HG03571 (cell line): ENCODE results near the gene ARHGAP28.

Experiments
- ATAC-seq: cut with Tn5 transposase; IDR thresholded peaks from one replicate; pipeline ENCODE4 v1.9.1; 2021; ENCODE audit not compliant: unreplicated experiment

Gene ARHGAP28

DNA sequence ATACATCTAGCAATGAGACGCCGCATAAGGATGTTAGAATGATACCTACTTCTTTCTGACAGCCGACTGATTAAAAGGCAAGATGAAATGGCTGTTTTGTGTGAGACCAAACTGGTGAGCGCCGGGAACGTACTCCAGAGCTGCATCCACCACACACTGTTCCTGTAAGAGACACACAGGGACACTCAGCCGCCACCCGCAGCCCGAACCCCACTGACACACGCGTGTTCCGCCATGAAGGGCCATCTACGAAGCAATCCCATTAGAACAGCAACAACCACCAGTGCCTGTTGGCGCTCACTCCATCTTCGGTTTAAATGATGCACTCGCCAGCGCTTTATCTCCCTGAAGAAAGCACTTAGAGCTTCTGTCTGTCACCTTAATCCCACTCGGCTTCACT is 225.8 kb downstream of the ARHGAP28 start:
- no peak for ATAC-seq

DNA sequence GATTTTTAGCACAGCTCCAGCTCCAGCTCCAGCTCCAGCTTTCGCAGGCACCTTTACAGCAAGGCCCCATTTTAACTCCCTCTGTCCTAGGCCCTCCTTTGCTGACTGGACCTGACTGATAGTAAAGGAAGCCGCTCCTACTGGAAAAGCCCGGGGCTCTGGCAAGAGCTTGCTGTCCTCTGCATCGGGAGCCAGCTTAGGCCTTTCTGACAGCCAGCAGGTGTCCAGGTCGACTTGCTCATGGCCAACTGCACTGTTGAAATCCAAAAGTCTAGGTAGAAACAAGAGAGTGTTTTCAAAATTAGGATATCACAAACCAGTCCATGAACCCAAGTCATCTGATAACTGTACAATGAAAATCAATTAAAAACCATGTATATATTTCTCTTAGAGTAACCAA is 227.0 kb downstream of the ARHGAP28 start:
- no peak for ATAC-seq

DNA sequence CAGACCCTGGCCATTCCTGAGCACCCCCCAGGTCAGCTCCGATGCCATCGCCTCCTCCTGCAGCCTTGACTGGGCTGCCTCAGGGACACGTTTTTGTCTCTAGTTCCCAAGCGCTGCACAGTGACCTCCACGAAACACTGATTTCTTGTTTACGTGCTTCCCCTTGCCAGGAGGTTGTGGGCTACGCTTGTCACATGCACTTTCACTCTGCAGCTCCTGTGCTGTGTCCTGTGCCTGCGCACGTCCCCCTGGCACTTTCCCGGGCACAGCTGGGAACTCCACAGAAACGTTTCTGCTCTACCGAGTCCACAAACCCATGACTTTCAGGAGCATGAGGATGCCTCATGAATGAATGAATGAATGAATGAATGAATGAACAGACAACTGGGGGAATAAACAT is 227.5 kb downstream of the ARHGAP28 start:
- ATAC-seq, result no peak

DNA sequence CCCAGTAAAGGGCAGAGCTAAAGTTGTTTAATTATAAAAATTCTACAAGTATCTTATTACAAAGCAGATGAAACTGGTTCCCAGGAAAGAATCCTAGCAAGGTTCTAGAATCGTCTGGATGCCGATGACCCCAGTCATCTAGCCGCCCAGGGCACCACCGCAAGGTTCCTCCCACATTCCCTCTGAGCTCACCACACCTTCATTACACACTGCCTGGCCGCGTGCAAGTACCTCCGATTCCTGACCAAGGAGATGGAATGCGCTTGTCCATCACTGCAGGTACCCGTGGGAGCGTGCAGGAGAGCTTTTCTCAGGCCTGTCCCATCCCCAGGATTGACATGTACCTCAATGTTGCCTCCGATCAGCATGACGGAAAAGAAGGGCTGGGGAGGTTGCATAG is 229.6 kb downstream of the ARHGAP28 start:
- ATAC-seq, result no peak

DNA sequence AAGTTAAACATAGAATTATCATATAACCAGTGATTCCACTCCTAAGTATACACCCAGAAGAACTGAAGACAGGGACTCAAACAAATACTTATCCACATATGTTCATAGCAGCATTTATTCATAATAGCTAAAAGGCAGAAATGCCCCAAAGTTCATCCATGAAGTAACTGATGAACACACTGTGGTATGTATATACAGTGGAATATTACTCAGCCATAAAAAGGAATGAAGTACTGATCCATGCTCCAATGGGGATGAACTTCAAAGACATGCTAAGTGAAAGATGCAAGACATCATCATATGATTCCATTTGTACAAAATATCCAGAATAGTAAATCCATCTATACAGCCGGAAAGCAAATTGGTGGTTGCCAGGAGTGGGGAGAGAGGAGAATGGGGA is 230.6 kb downstream of the ARHGAP28 start:
- ATAC-seq, result no peak

DNA sequence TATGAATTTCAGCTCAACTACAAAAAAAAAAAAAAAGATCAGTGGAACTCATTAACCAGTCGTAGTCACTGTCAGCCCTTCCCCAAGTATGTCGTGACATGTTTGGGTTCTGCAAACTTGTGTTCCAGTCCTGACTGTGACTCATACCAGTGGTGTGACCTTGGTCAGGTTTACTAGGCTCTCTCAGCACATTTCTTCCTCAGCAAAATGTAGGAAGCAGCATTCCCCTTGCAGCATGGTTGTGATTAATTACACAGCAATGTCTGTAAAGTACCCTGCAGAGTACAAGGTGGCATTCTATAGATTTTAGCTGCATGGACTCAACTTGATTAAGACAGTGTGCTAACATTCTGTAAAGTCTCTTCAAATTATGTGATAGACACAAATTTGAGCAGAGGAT is 231.1 kb downstream of the ARHGAP28 start:
- no peak for ATAC-seq

DNA sequence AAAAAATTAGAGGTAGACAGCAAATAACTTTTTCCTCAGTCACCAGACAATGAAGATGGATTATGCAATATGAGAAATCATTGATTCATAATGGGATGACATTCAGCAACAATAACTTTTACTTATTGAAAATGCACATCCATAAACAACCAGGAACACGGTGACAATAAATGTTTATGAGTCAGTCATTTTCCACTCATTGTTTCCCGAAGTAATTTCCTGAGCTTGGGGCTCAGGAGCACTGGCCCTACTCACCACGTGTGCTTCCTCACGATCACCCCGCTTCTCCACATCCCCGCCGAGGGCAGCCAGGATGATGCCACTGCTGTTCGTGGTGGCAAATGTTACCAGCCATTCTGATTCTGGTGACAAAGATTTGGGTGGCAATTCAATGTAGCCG is 231.8 kb downstream of the ARHGAP28 start:
- ATAC-seq, result no peak

DNA sequence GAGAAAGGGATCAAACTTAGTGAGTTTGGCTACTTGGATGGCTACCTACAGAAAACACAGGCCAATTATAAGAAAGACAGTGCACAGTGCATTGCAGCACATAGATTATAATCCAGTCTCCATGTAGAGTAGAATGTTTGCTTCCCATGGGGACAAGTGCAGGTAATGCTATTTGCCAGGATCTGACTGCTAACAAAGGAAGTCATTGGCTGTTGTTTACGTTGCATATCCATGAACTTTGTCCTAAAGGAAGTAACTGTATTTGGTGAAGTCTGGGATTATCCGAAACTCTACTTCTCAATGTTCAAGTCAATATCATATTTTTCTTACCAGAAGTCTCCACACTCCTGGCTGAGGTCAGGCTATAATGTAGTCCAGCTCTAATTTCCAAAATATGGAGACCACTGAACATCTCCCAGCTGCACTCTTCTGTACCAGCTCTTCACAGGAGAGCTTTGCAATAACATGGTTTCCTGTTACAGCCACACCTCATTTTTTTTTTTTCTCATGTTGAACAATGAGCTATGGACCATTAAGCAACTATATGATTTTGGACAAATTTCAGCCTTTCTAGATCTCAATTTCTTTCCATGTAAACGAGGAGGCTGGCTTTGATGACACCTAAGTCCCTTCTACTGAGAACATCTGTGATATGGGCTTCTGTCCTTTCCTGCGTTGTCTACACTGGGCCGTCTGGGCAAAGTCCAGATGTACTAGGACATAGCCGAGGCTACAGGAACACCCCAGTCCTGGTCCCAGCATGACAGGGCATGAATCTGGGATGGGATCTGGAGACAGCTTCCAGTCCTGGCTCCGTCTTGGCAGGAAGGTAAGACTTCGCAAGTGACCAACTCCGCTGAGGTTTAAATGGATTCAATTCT is 233.3 kb downstream of the ARHGAP28 start:
- no peak for ATAC-seq

DNA sequence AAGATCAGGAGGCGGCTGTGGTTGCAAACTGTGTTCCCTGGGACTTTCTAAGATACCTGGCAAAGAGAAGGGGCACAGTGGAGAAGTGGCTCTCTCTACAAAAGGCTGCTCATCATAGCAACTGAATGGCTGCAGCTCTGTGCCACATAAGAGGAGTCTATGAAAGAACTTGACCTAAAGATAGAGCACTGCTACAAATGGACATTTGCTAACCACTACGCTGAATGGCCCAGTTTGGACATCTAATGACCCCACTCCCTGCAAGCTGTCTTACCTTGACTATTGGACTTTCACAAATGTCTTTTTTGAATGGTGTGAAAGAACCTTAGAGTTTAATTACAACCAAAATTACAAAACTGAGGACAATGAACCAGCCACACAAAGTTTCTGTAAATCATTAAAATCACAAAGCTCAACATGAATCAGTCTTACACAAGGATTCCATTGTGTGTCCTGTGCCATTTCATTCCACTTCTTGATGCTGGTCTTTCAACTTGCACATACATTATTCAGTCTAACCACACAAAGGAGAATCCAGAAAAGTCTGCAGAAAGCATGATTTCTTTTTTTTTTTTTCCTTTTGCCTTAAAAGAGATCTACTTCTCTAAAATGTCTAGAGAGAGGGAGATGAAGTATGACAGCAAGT is 234.1 kb downstream of the ARHGAP28 start:
- no peak for ATAC-seq
